WTC11 (cell line): ENCODE data around the gene MYL3. TPM values are rescaled to one million over a fixed set of nuclear protein-coding genes. Genes with fewer than 3 reads are reported as not detected.
A peak's percentile ranks its signal among the peaks of the same experiment; 100 is the strongest.

ENCODE experiments used
- ATAC-seq: fragments of 200-7000 bp; cut with Tn5 transposase; 2 replicates; pipeline ENCODE4 v1.10.0; 2021; ENCODE audit warnings: mild to moderate bottlenecking, moderate library complexity
- CTCF ChIA-PET: fragments of 300-600 bp; sonication (Branson Sonifier 250); formaldehyde crosslinking; loops from one replicate; lab custom pipeline; 2021; ENCODE audit warnings: antibody characterized with exemption; lab: Charles Lee
- POLR2A ChIA-PET: fragments of 350-600 bp; sonication (Branson Sonifier 250); formaldehyde crosslinking; loops from one replicate; lab custom pipeline; 2021; ENCODE audit warnings: antibody characterized with exemption; lab: Charles Lee
- DNase-seq: peaks from one replicate; pipeline ENCODE4 v3.0.0; 2021; ENCODE audit warnings: low spot score
- H3K27ac Mint-ChIP-seq: 2 replicates; pipeline ENCODE4 v1.8.0; 2021; ENCODE audit warnings: mixed read lengths
- H3K27me3 Mint-ChIP-seq: 2 replicates; pipeline ENCODE4 v1.8.0; 2021; ENCODE audit warnings: low read depth, mild to moderate bottlenecking, moderate library complexity, mixed read lengths
- H3K36me3 Mint-ChIP-seq: 2 replicates; pipeline ENCODE4 v1.8.0; 2021; ENCODE audit warnings: mixed read lengths
- H3K4me1 Mint-ChIP-seq: 2 replicates; pipeline ENCODE4 v1.8.0; 2022; ENCODE audit warnings: mixed read lengths
- H3K4me3 Mint-ChIP-seq: 2 replicates; pipeline ENCODE4 v1.8.0; 2021; ENCODE audit warnings: mild to moderate bottlenecking, moderate library complexity, mixed read lengths
- H3K9me3 Mint-ChIP-seq: 2 replicates; pipeline ENCODE4 v1.8.0; 2021; ENCODE audit warnings: mixed read lengths
- E2F1 ChIP-seq: sonication (generic); formaldehyde crosslinking; IDR thresholded peaks from 2 replicates; pipeline ENCODE4 v1.8.0; 2022; ENCODE audit warnings: mild to moderate bottlenecking, missing genetic modification reagents
- ETV6 ChIP-seq: sonication (generic); formaldehyde crosslinking; IDR thresholded peaks from 2 replicates; pipeline ENCODE4 v1.8.1; 2022; ENCODE audit warnings: mild to moderate bottlenecking, missing genetic modification reagents
- FOXJ3 ChIP-seq: sonication (generic); formaldehyde crosslinking; IDR thresholded peaks from 2 replicates; pipeline ENCODE4 v1.9.0; 2021; ENCODE audit warnings: missing genetic modification reagents, mild to moderate bottlenecking, borderline replicate concordance
- FOXP1 ChIP-seq: sonication (generic); formaldehyde crosslinking; IDR thresholded peaks from 2 replicates; pipeline ENCODE4 v1.8.0; 2022; ENCODE audit warnings: missing genetic modification reagents, mild to moderate bottlenecking, moderate library complexity, borderline replicate concordance
- HMGXB4 ChIP-seq: sonication (generic); formaldehyde crosslinking; IDR thresholded peaks from 2 replicates; pipeline ENCODE4 v1.8.1; 2023; ENCODE audit warnings: mild to moderate bottlenecking, moderate library complexity, missing genetic modification reagents
- PRRX2 ChIP-seq: fragments of 250-450 bp; sonication (Bioruptor Pico); IDR thresholded peaks from 2 replicates; pipeline ENCODE4 v1.8.0; 2021; ENCODE audit warnings: mild to moderate bottlenecking
- SMAD3 ChIP-seq: sonication (generic); formaldehyde crosslinking; IDR thresholded peaks from 2 replicates; pipeline ENCODE4 v1.8.0; 2022; ENCODE audit warnings: missing genetic modification reagents, mild to moderate bottlenecking, borderline replicate concordance
- ZBTB43 ChIP-seq: sonication (generic); formaldehyde crosslinking; IDR thresholded peaks from 2 replicates; pipeline ENCODE4 v1.8.1; 2023; ENCODE audit warnings: mild to moderate bottlenecking, missing genetic modification reagents
- ZNF281 ChIP-seq: sonication (generic); formaldehyde crosslinking; IDR thresholded peaks from 2 replicates; pipeline ENCODE4 v1.8.0; 2023; ENCODE audit warnings: mild to moderate bottlenecking, missing genetic modification reagents
- ZNF317 ChIP-seq: sonication (generic); formaldehyde crosslinking; IDR thresholded peaks from 2 replicates; pipeline ENCODE4 v1.8.1; 2023; ENCODE audit warnings: low read depth, mild to moderate bottlenecking, moderate library complexity, missing genetic modification reagents, borderline replicate concordance
- ZNF416 ChIP-seq: fragments of 250-450 bp; sonication (Bioruptor Pico); IDR thresholded peaks from 2 replicates; pipeline ENCODE4 v1.9.0; 2021; ENCODE audit warnings: mild to moderate bottlenecking, inconsistent platforms
- ZNF423 ChIP-seq: fragments of 250-450 bp; sonication (Bioruptor Pico); IDR thresholded peaks from 2 replicates; pipeline ENCODE4 v2.1.2; 2022; ENCODE audit warnings: mild to moderate bottlenecking, moderate library complexity
- total RNA-seq: library from RNA; stranded (reverse); gene quantifications from 3 replicates; pipeline ENCODE4 v1.2.3, GENCODE V29; 2021
- TF ChIP-seq, protein P1 (sequence below): sonication (generic); formaldehyde crosslinking; conservative IDR thresholded peaks from 2 replicates; pipeline ENCODE4 v1.8.1; 2023; ENCODE audit warnings: mild to moderate bottlenecking, low read depth, missing genetic modification reagents, moderate library complexity
- TF ChIP-seq, protein P2 (sequence below): fragments of 250-450 bp; sonication (Bioruptor Pico); IDR thresholded peaks from 2 replicates; pipeline ENCODE4 v1.9.0; 2021; ENCODE audit warnings: mild to moderate bottlenecking, borderline replicate concordance

Gene MYL3
- total RNA-seq, 1 experiment from 2014 or later = 0.31 TPM

DNA sequence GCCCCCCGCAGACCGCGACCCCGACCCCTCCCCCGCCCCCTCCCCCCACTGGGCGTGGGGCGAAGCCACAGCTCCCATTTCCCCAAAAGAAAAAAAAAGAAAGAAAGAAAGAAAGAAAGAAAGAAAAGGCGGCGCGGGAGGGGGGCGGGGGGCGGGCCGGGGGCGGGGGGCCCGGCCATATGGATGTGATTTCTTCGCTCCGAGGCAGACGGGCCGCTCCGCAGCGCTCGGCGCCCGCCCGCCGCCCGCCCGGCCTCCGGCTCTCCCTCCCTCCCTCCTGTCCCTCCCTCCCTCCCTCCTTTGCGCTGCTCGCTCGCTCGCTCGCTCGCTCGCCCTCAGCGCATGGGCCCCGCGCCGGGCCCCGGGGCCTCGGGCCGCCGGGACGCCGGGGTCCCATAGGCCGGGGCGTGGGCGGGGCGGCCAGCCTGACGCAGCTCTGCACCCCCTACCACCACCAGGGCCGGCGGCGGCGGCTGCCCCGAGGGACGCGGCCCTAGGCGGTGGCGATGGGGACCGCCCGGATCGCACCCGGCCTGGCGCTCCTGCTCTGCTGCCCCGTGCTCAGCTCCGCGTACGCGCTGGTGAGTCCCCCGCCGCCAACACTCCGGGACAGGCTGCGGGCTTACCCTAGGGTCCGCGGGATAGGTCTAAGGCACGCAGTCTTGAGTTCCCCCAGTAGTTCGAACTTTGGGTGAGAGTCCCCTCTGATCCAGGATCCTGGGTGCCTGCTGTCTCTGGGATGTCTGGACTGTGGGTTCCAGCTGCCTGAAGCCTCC is 20.0 kb upstream of the MYL3 start:
- H3K4me1 Mint-ChIP-seq = peaks cover 32% of the 10 kb centered on the region
- no peaks in the 10 kb centered on the region for H3K9me3 Mint-ChIP-seq
- H3K4me3 Mint-ChIP-seq = peak overlapping the region; percentile 74
- POLR2A ChIA-PET = interaction anchor here (0.8 to 1.4 kb wide), 2 partner anchors 8 to 498 kb away, joined by 3 to 4 read pairs; partner anchors contain the start of gene PTPN23
- peaks cover 93% of the 10 kb centered on the region for H3K27me3 Mint-ChIP-seq
- H3K27ac Mint-ChIP-seq = no peak overlapping the region
- DNase-seq (no peak), ATAC-seq (peak; percentile 3; the same call in 1 of the 2 replicates)
- TF ChIP-seq SMAD3 = no peak
- TF ChIP-seq ZBTB43 = no peak
- no peak for TF ChIP-seq FOXJ3 (CRISPR knock-in tag)
- peak; percentile 41; the same call in 1 of the 2 replicates for TF ChIP-seq FOXP1 (CRISPR knock-in tag)
- no peak for TF ChIP-seq PRRX2 (CRISPR knock-in tag)
- no peak for TF ChIP-seq ZNF281 (CRISPR knock-in tag)
- no peak for TF ChIP-seq ZNF416 (CRISPR knock-in tag)
- TF ChIP-seq E2F1 (CRISPR knock-in tag) = no peak
- TF ChIP-seq ZNF317 (CRISPR knock-in tag) = no peak
- TF ChIP-seq, protein P1, sequence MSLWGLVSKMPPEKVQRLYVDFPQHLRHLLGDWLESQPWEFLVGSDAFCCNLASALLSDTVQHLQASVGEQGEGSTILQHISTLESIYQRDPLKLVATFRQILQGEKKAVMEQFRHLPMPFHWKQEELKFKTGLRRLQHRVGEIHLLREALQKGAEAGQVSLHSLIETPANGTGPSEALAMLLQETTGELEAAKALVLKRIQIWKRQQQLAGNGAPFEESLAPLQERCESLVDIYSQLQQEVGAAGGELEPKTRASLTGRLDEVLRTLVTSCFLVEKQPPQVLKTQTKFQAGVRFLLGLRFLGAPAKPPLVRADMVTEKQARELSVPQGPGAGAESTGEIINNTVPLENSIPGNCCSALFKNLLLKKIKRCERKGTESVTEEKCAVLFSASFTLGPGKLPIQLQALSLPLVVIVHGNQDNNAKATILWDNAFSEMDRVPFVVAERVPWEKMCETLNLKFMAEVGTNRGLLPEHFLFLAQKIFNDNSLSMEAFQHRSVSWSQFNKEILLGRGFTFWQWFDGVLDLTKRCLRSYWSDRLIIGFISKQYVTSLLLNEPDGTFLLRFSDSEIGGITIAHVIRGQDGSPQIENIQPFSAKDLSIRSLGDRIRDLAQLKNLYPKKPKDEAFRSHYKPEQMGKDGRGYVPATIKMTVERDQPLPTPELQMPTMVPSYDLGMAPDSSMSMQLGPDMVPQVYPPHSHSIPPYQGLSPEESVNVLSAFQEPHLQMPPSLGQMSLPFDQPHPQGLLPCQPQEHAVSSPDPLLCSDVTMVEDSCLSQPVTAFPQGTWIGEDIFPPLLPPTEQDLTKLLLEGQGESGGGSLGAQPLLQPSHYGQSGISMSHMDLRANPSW (CRISPR knock-in tag) = no peak
- TF ChIP-seq ETV6 = 0 out of 2 replicates have a peak, but pooled peaks have one; percentile 26
- 0 out of 2 replicates have a peak, but pooled peaks have one; percentile 8 for TF ChIP-seq ZNF423
- H3K36me3 Mint-ChIP-seq = no peaks in the 10 kb centered on the region
- CTCF ChIA-PET = interaction anchor here (0.6 to 3.6 kb wide), 14 partner anchors 9 to 480 kb away, joined by 3 to 27 read pairs (median 4); partner anchors contain the start of genes ALS2CL and PRSS50

GRCh38 chr3:46882377-46883053 is 19.3 kb upstream of the MYL3 start:
- H3K9me3 Mint-ChIP-seq = no peaks in the 10 kb centered on the region
- ChIA-PET CTCF (interaction anchor here (0.5 to 3.6 kb wide), 14 partner anchors 9 to 480 kb away, joined by 3 to 27 read pairs (median 4); partner anchors contain the start of genes ALS2CL and PRSS50), POLR2A (interaction anchor here (0.6 to 1.5 kb wide), 3 partner anchors 8 to 489 kb away, joined by 3 to 4 read pairs (median 3); no protein-coding TSS in a partner anchor)
- H3K27me3 Mint-ChIP-seq = peaks cover 92% of the 10 kb centered on the region
- TF ChIP-seq, protein P2, sequence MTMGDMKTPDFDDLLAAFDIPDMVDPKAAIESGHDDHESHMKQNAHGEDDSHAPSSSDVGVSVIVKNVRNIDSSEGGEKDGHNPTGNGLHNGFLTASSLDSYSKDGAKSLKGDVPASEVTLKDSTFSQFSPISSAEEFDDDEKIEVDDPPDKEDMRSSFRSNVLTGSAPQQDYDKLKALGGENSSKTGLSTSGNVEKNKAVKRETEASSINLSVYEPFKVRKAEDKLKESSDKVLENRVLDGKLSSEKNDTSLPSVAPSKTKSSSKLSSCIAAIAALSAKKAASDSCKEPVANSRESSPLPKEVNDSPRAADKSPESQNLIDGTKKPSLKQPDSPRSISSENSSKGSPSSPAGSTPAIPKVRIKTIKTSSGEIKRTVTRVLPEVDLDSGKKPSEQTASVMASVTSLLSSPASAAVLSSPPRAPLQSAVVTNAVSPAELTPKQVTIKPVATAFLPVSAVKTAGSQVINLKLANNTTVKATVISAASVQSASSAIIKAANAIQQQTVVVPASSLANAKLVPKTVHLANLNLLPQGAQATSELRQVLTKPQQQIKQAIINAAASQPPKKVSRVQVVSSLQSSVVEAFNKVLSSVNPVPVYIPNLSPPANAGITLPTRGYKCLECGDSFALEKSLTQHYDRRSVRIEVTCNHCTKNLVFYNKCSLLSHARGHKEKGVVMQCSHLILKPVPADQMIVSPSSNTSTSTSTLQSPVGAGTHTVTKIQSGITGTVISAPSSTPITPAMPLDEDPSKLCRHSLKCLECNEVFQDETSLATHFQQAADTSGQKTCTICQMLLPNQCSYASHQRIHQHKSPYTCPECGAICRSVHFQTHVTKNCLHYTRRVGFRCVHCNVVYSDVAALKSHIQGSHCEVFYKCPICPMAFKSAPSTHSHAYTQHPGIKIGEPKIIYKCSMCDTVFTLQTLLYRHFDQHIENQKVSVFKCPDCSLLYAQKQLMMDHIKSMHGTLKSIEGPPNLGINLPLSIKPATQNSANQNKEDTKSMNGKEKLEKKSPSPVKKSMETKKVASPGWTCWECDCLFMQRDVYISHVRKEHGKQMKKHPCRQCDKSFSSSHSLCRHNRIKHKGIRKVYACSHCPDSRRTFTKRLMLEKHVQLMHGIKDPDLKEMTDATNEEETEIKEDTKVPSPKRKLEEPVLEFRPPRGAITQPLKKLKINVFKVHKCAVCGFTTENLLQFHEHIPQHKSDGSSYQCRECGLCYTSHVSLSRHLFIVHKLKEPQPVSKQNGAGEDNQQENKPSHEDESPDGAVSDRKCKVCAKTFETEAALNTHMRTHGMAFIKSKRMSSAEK (CRISPR knock-in tag) = no peak
- 0 out of 2 replicates have a peak, but pooled peaks have one; percentile 32 for TF ChIP-seq HMGXB4 (CRISPR knock-in tag)
- H3K36me3 Mint-ChIP-seq = no peaks in the 10 kb centered on the region
- peak; percentile 27 for ATAC-seq
- H3K27ac Mint-ChIP-seq = no peak overlapping the region
- H3K4me3 Mint-ChIP-seq = peak overlapping the region; percentile 74
- H3K4me1 Mint-ChIP-seq = peaks cover 25% of the 10 kb centered on the region
- peak; percentile 50 for DNase-seq
